NCI-H2171 treated with DMSO at 0.1 percent for 48 hours (cell line): ENCODE results near the gene MOB2.

ENCODE experiments used
- DNase-seq: peaks from one replicate; lab custom pipeline; 2025; lab: John Stamatoyannopoulos, UW

MOB2 gene

DNA sequence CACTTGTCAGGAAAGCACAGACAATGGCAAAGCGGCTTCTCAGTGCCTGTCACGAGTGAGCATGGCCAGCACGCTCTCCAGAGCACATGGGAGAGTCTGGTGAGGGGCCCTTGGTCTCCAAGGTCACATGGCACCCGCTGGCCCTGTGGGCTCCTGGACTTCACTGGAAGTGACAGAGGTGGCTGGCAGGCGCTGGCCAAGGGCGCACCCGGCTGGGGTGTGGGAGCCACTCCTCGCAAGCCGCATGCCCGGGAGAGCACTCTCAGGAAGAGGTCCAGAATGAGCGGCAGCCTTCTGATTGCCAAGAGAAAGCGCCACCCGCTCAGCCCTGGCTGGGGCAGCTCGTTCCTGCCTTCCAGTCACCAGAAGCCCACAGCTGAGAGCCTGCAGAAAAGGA is 17.1 kb upstream of the MOB2 start:
- DNase-seq, result no peak

DNA sequence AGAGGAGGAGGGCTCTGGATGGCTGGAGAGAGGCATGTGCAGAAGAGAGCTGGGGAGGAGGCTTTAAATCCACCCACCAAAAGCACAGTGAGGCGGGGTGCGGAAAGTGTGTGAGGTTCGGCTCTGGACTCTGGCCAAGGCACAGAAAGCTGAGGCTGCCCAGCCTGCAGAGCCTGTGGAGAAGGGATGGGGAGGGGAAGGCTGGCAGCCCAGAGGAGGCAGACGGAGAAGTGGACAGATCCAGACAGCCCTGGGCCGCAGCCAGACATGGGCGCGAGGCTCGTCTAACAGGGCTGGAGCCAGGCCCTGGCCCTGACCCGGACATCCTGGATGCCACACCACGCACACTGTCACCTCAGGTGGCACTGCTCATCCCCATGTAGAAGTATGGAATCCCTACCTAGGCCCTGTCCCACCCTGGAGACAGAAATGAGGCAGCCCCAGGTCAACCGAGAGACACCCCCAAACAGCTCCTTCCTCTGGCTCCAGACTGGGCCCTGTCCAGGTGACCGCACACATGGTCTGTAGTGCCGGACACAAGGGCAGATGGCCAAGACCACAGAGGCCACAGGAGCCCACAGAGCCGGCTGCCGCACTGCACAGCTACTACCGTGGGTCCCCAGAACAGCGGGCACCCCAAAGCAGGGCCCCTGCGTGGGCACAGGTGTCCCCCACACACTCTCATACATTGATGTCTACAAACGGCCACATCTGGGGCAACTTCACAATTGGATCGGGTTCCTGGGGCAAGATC is 16.6 kb upstream of the MOB2 start:
- DNase-seq, result no peak

DNA sequence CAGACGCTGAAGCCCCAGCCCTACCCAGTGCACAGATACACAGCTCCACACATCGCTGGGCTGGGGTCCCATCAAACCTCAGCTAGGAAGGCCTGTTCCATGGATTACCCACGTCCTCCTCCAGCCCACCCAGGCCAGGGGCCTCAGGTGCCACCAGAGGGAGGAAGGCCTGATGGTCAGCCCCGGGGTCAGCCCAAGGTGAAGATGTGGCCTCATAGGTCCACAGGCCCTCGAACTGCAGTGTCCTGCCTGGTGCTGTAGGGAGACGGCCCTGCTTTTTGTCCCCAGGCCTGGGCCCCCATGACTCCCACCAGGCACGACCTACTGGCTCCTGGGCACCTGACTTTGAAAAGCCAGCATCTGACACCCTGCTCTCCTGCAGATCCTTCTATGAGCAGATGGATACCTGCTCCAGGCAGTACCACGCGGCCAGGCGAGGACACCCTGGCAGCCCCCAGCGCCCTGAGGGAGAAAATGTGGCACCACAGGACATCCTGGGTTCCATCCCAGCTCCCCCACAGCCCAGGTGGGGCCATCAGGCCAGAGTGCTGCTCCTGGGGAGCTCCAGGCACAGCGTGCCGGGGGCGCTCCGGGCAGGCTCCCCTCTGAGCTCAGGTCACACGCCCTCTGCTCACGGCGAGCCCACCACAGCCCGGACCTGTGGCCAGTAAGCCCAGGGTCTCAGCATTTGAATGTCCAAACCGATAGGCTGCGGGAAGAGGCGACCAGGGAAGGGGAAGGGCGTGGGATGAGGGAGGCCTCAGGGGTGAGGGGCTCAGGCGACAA is 15.8 kb upstream of the MOB2 start:
- DNase-seq, result no peak

DNA sequence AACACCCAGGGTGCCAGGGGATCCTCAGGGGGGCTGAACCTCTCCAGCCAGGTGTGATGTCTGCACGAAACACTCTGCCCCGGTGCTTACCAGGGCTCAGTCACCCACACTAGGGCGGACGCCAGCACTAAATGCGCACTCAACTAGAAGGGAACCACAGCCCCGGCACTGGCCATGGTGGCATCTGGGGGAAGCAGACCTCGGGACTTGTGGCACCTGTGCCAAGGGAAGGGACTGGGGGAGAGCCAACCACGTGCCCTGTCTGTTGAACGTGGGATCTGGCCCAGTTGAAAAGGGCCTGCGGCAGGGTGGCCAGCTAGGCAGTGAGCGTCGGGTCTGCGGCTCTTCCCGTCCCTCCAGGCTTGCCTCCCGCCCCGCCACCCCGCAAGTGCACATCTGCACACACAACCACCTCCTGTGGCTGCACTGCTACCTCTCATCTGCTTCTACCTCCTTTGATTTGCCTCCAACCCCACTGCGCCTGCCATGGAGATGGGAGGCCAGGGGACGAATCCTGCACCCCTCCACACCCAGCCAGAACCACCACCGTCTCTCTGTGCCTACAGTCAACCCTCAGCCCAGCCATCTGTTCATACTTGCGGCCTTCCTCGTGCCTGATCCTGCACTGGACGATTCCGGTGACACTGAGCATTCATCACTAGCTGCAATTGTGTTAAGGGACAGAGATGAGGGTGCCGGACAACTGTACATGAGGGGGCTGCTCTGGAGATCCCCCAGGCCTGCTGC is 15.0 kb upstream of the MOB2 start:
- DNase-seq, result no peak

DNA sequence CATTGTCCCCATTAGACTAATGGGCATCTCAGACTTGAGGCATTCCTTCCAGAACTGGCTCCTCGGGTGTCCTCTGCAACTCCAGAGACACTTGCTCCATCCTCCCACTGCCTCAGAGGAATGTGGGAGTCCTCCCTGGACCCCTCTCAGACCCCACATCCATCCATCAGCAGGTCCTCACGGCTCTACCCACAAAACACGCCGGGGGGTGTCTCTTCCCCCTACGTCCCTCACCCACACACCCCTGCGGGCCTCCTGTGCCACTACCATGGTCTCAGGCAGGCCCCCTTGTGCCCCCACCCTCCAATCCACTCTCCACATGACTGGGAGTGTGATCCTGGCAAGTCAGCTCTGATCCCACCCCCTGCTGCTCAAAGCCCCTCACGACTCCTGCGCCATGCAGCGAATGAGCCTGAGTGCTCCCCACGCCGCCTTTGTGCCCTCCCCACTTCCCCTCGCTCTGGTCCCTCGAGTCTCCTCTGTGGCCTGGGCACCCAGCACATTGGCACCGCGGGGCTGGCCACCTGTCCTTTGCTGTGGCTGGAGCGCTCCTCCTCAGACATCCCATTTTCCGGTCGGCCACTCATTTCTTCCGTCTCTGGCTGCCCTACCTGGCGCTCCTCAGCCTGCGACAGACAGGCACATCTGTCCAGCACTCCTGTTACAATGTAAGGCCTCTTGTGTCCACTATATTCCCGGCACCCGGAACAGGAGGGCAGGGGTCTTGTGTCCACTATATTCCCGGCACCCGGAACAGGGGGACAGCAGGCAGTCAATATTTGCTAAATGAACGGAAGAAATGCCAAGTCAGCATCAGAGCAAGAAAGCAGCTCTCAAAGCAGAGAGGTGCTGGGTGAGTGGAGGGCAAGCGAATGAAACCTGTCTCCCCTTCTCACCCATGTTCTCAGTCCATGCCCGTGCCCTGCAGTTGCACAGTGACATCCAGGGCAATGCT is 14.2 kb upstream of the MOB2 start:
- DNase-seq, result no peak

DNA sequence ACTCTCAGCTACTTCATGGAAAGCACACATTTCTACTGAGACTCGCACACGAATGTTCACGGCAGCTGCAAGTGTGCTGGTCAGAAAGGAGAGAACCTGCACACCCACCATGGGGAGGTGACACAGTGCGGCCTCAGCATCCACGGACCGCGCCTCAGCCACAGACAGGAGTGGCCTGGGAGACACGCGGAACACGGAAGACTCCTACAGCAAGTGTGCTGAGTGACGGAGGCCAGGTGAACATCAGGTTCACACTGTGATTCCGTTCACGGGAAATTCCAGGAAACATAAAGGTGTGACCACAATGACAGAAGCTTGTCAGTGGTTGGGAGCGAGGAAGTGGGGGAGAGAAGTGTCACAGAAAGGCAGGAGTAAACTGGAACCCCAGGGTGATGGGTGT is 13.3 kb upstream of the MOB2 start:
- DNase-seq, result no peak

DNA sequence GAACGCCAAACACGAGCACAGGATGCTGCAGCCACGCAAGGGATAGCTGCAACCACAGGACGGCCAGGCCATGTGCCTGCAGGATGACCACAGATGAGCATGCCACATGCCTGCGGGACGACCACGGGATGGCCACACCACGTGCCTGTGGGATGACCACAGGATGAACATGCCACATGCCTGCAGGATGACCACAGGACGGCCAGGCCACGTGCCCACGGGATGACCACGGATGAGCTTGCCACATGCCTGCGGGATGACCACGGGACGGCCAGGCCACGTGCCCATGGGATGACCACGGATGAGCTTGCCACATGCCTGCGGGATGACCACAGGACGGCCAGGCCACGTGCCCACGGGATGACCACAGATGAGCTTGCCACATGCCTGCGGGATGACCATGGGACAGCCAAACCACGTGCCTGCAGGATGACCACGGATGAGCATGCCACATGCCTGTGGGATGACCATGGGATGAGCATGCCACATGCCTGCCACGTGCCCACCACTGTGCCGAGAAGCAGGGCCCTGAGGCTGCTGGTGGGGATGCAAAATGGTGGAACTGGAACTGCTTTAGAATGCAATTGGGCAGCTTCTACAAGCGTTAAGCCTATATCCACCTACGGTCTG is 12.8 kb upstream of the MOB2 start:
- DNase-seq, result no peak

DNA sequence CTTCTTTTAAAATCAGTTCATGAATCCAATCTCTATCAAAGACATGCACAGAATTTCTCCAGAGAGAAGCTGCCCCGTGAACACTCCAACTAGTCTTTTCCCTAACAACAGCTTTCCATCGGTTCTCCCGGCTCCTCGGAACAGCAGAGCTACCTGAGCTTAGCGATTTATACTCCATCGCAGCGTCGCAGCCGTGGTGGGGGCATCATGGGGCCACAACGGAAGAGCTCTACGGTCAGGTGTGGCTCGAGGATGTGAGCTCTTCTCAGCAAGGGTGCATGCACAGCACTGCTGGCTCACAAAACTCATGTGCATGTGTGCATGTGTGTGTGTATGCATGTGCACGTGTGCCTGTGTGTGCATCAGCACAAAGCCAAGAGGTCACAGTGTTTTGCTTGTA is 11.7 kb upstream of the MOB2 start:
- no peak for DNase-seq

DNA sequence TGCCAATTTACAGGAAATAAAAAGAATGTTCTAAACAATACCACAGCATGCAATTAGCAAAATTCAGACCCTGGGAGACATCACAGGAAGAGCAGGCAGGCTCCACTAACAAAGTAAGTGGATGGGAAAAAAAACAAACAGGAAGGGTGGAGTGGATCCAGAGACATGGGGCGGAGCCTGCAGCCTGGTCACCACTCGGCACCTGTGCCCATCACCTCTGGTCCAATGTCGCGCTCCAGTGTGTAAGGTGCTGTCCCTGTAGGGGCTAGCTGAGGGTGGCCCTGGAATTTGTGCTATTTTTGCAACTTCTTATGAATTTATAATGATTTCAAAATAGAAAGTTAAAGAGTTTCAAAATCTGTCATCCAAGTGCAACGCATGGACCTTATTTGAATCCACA is 11.0 kb upstream of the MOB2 start:
- DNase-seq, result no peak

DNA sequence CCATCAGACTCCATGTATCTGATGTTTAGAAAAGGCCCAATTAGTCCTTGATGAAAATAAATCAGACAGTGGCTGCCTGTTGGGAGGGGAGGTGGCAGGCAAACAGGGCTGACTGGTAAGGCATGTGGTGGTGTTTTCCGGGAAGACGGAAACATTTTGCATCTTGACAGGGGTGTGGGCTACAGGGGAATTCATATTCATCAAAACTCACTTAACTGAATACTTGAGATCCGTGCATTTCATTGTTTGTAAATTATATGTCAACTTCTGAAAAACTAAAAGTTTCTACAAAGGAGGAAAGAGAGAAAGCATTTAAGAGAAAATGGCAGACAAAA is 10.1 kb upstream of the MOB2 start:
- no peak for DNase-seq

DNA sequence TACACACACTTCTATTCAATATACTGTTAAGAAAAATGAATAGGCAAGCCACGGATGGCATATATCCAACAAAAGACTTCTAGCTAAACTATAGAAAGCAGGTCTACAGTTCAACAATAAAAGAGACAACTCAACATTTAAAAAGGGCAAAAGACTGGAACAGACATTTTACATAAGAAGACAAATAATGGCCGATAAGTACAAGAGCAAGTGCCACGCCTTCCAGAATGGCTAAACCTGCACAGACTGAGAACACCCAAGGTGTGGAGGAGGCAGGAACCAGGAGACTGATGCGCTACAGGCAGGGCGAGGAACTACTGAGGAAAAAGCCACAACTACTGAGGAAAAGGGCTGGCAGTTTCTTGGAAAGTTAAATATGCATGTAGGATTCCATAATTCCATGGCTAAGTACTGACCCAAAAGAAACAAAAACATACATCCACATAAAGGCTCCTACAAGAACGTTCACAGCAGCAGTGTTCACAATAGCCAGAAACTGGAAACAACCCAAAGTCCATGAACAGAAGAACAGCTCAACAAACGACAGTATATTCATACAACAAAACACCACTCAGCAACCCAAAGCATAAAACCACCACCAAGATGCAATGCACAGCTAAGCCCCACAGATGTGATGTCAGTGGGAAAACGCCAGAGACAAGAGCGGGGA is 9.6 kb upstream of the MOB2 start:
- DNase-seq, result no peak

DNA sequence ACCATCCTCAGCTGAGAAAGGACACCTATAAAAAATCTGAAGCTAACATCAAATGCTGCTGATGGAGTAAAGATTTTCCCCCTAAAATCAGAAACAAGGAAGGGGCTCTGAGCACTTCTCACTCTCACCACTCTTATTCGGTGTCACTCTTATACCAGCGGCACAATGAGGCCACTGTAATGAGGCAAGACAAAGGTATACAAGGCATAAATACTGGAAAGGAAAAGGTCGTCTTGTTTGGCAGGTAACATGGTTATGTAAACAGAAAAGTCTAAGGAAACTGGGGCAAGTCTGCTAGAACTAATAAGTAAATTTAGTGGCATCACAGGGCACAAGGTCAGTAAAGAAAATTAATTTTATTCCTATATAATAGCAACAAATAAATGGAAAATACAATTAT is 8.1 kb upstream of the MOB2 start:
- DNase-seq, result no peak

DNA sequence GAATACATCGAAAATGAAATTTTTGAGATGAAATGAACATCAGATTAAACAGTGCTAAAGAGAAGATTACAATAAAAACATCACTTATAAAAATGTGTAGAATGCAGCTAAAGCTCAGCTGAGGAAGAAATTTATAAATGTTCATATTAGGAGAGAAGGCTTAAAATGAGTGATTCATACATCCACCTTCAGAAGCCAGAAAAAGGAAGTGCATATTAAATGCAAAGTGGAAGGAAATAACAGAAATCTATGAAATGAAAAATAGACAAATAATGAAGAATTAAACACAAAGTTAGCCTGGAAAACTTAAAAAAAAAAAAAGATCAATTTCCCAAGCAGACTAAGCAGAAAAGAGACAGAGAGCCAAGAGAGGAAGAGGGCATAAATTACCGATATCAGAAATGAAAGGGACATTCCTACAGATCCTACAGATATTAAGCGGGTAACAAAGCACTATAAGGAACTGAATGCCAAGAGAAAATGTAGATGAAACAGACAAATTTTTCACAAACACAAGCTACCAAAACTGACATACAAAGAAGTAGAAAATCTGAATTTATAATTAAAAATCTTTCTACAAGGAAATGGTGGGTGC is 7.2 kb upstream of the MOB2 start:
- DNase-seq, result no peak

DNA sequence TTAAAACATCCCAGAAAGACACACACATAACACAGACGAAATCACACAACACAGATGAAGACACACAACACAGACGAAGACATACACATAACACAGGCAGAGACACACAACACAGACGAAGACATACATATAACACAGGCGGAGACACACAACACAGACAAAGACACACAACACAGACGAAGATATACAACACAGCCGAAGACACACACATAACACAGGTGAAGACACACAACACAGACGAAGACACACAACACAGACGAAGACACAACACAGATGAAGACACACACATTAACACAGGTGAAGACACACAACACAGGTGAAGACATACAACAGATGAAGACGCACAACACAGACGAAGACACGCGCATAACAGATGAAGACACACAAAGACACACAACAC is 4.8 kb upstream of the MOB2 start:
- no peak for DNase-seq

DNA sequence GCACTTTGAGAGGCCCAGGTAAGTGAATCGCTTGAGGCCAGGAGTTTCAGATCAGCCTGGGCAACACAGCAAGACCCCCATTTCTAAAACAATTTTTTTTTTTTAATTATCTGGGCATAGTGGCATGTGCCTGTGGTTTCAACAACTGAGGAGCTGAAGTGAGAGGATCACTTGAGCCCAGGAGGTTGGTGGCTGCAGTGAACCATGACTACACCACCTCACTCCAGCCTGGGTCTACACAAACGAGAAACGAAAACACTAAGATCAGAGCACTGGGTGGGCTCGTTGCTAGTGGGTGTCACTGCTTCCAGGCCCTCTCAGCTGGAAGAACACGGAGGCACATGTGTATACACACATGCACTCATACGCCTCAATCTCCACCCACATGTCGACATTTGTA is 4.1 kb upstream of the MOB2 start:
- DNase-seq, result no peak

DNA sequence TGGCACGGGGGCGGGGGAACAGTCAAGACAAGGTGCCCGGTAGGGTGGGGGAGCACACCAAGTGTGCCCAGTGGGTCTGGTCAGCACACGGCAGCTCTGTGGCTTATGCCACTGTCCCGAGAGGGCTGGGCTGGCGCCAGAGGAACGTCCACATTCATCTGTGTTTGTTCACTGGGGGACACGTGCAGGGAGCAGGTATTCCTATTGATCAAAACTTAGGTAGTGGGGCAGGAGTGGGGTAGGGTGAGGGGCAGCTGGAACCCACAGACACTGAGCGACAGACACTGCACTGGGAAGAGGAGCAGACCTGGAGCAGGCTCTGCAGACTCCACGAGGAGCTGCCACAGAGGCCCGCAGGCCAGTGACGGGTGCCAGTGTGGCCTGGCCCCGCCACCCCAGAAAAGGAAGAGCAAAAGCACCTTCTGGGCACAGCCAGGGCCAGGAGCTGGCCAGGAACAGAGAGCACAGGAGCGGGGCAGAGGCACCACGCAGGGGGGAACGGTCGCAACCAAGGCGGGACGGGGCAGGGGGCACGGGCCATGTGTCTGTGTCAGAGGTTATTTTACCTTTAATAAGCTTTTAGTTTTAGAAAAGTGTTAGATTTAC is 2.1 kb upstream of the MOB2 start:
- DNase-seq, result no peak

DNA sequence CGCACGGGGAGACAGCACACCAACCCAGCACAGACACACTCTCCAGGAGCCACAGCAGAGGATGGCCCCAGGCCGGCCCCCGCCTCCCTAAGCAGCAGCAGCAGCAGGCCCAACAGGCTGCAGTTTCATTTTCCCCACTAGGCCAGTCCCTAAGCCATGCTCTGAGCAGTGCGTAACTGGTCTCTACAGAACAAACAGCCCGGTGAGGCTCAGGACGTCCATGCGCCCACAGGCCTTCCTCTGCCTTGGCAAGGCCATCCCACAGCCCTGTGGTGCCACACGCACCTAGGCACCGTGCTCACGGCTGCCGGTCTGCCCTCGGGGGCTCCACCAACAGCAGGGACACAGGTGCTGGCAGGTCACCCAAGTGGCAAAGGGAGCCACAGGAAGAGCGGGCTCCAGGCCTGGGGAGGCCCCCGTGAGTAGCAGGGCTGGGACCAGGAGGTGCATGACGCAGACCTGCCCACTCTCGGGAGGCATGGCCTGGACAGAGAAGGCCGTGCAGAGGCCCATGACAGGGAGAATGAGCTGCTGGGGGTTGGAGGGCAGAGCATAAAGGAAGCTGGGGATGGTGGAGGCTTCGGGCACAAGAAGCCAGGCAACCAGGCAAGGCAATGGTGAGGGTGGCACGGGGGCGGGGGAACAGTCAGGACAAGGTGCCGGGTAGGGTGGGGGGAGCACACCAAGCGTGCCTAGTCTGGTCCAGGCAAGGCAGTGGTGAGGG is 1.4 kb upstream of the MOB2 start:
- no peak for DNase-seq

DNA sequence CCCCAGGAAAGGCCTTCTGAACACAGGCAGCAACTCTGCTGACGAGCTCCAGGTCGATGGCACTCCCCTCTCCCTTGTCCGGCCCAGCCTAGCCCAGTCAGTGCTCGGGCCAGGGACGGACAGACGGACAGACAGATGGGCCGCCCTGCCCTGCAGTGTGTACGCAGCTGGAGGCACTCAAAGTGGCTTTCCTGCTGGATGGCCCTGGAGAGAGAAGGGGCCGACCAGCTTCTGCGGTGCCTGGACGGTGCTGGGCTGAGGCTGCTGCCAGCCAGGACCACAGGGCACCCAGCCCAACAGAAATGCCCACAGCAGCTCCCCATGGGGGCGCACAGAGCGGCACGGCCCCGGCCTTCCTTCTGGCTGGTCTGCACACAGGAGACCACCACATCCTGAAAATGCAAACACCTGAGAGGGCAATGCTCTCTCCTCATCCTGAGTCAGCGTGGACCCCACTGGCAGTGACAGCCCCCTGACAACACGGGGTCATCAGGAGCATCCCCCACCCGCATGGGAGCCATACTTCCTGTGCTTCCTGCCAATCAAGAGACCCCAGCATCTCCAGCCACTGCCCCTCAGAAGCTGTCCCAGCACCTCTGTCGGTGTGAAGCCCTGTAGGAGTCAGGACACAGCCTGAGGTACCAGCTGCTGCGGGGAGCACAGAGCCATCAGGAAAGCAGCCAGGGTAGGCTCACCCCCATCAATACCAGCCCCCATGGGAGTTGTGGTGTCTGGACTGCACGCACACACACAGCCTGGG is 692 bp upstream of the MOB2 start:
- no peak for DNase-seq

DNA sequence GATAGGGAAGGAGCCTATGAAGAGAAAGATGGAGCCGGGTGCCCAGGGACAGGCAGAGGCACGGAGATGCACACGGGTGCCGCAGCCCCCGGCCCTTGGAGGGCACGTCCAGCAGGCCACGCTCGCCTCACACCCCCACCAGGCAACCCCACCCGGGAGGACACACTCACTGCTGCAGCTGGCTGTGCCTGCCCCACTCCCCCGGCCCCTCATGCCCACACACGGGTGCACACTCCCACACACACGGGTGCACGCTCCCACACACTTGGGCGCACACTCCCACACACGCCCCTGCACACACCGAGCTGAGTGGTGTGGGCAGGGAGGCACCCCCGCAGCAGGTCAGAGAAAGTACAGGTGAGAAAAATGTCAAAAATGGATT is 1.1 kb downstream of the MOB2 start:
- DNase-seq, result no peak
